Ectodermal cell (in vitro differentiated cells): ENCODE measurements around the gene TIPRL.

Source experiments
- H3K27ac ChIP-seq: 2 replicates; pipeline ENCODE4 v1.7.0; 2013; ENCODE audit warnings: mild to moderate bottlenecking, low read depth, low read length; ENCODE audit not compliant: insufficient read depth, poor library complexity, severe bottlenecking
- H3K27me3 ChIP-seq: 2 replicates; pipeline ENCODE4 v1.7.0; 2013; ENCODE audit warnings: mild to moderate bottlenecking, low read length; ENCODE audit not compliant: insufficient read depth, control insufficient read depth, poor library complexity, severe bottlenecking
- H3K36me3 ChIP-seq: one replicate; pipeline ENCODE4 v1.7.0; 2013; ENCODE audit warnings: low read length; ENCODE audit not compliant: control insufficient read depth, insufficient read depth
- H3K4me1 ChIP-seq: one replicate; pipeline ENCODE4 v1.7.0; 2013; ENCODE audit warnings: low read length; ENCODE audit not compliant: control insufficient read depth, insufficient read depth
- H3K4me3 ChIP-seq: 2 replicates; pipeline ENCODE4 v1.7.0; 2013; ENCODE audit warnings: low read depth, low read length, control low read depth; ENCODE audit not compliant: insufficient read depth
- H3K9me3 ChIP-seq: 2 replicates; pipeline ENCODE4 v1.7.0; 2013; ENCODE audit warnings: mild to moderate bottlenecking, low read length, moderate library complexity; ENCODE audit not compliant: control insufficient read depth
- WGBS, 2 experiments: methylation state at CpG; one replicate each; pipeline ENCODE4 v1.1.7; 2013; ENCODE audit warnings: missing lambda C conversion rate in 2 of 2; 5-methylcytosine and 5-hydroxymethylcytosine counted together

Gene TIPRL

DNA sequence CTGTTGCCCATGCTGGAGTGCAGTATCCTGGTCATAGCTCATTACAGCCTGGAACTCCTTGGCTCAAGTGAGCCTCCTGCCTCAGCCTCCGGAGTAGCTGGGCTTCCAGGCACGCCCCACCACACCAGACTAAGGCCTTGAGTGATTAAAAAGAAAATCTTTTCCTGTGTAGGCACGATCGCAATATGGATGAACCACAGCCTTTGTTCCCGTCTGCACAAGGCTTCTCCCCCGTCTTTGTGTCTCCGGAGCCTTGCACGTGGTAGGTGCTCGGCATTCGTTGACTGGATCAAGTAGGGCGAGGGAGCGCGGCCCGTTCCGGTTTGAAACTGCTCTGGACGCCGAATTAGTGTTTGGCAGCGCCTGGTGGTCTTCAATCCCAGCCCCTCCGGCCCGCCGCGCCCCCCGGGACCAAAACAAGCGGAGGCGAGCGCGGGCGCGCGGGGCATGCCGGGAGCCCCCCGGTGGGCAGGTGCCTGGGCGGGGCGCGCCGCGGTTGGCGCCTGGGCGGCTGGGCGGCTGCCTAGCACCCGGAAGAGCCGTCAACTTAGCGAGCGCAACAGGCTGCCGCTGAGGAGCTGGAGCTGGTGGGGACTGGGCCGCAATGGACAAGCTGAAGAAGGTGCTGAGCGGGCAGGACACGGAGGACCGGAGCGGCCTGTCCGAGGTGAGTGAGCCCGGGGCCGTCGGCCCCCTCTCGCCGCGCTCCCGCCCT, 46.9 kb downstream of the TIPRL start, which contains the start of gene SFT2D2:
TSS of gene SFT2D2 (plus strand) at position 529 of the 715 bp plus-strand sequence. CDS start at position 605, 76 bp downstream.
- WGBS, 2 experiments = 2 to 3% methylated on average over 58 of the region's 58 CpGs
- Histone ChIP-seq H3K27ac (peak within 1 kb of the TSS; percentile 91), H3K9me3 (no peaks in the 10 kb centered on the region), H3K36me3 (no peaks in the 10 kb centered on the region), H3K27me3 (no peaks in the 10 kb centered on the region), H3K4me1 (no peaks in the 10 kb centered on the region), H3K4me3 (peak within 1 kb of the TSS; percentile 81)

- whole genome bisulfite sequencing, 2 experiments = 89 to 90% methylated on average over 7 of the region's 7 CpGs
- no peaks in the 10 kb centered on the region for H3K4me1 ChIP-seq
- H3K36me3 ChIP-seq = no peaks in the 10 kb centered on the region
- H3K4me3 ChIP-seq = no peak overlapping the region
- no peaks in the 10 kb centered on the region for H3K9me3 ChIP-seq
- no peaks in the 10 kb centered on the region for H3K27me3 ChIP-seq
- H3K27ac ChIP-seq = no peak overlapping the region
Observed at GRCh38 chr1:168227620-168228019, 48.9 kb downstream of the TIPRL start.

- WGBS, 2 experiments = 92 to 93% methylated on average over 4 of the region's 4 CpGs
- peaks cover 4% of the 10 kb centered on the region for H3K36me3 ChIP-seq
Observed at GRCh38 chr1:168229893-168230292, 51.1 kb downstream of the TIPRL start.

DNA sequence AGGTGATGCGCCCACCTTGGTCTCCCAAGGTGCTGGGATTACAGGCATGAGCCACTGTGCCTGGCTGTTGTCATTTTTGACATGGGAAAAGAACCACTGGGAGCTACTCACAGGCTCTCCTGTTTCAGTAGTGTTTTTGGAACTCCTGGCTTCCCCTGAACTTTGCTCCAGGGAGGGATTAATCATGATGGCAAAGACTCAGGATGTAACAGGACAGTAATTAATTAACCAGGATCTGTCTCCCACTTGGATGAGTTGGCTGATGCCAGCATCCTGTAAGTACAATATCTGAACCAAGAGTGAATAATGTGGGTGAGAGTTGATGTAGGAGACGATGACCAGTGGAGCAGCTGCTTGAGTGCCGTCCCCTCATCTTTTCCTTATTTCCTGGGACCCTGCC, 51.9 kb downstream of the TIPRL start:
- Histone ChIP-seq H3K27me3 (no peaks in the 10 kb centered on the region), H3K4me1 (no peaks in the 10 kb centered on the region), H3K27ac (no peak overlapping the region), H3K4me3 (no peak overlapping the region), H3K36me3 (peaks cover 4% of the 10 kb centered on the region), H3K9me3 (no peaks in the 10 kb centered on the region)
- 94 to 96% methylated on average over 3 of the region's 3 CpGs for WGBS, 2 experiments

More at GRCh38 chr1:168229893-168230292, 51.1 kb downstream of the TIPRL start:
- Histone ChIP-seq H3K4me1 (no peaks in the 10 kb centered on the region), H3K27ac (no peak overlapping the region), H3K4me3 (no peak overlapping the region), H3K27me3 (no peaks in the 10 kb centered on the region), H3K9me3 (no peaks in the 10 kb centered on the region)

DNA sequence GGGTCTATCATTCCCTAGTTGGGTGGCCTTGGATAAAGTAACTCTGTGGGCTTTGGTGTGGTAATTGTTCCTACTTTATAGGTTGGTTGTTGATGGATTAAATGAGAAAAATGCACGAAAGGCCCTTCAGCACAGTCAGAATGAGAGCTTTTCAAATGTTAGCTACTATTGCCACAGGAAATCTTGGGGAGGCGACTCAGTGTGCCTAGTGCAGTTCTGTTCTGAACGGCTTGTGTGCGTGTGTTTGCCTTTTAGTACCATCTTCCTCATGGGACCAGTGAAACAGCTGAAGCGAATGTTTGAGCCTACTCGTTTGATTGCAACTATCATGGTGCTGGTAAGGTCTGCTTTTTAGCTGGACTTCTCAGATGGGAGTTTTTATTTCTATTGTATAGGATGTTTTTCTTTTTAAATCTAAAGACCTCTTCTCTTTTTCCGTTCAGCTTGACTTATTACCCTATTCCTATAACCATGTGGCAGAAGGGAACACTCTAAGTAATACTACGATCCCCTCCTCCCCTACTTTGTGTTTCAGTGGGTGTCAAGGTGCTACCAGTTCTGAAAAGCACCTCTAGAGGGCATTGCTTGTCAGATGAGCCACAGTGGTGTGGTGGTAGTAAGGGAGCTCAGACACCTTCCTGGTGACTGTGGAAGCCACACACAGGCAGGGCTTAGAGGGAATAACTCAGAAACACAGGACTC, 56.2 kb downstream of the TIPRL start:
- 88 to 94% methylated on average over 7 to 8 of the region's 8 CpGs for WGBS, 2 experiments
- Histone ChIP-seq H3K9me3 (no peaks in the 10 kb centered on the region), H3K4me1 (no peaks in the 10 kb centered on the region), H3K4me3 (no peak overlapping the region), H3K27ac (no peak overlapping the region), H3K36me3 (peaks cover 10% of the 10 kb centered on the region), H3K27me3 (no peaks in the 10 kb centered on the region)

- Histone ChIP-seq H3K4me1 (no peaks in the 10 kb centered on the region), H3K36me3 (peaks cover 10% of the 10 kb centered on the region), H3K27me3 (no peaks in the 10 kb centered on the region), H3K4me3 (no peak overlapping the region), H3K27ac (no peak overlapping the region), H3K9me3 (no peaks in the 10 kb centered on the region)
Observed at GRCh38 chr1:168235548-168235885, 56.8 kb downstream of the TIPRL start.

- H3K4me3 ChIP-seq = no peak overlapping the region
- no peaks in the 10 kb centered on the region for H3K4me1 ChIP-seq
- H3K9me3 ChIP-seq = no peaks in the 10 kb centered on the region
- H3K36me3 ChIP-seq = peaks cover 10% of the 10 kb centered on the region
- no peak overlapping the region for H3K27ac ChIP-seq
- no peaks in the 10 kb centered on the region for H3K27me3 ChIP-seq
- 93 to 95% methylated on average over 3 of the region's 3 CpGs for WGBS, 2 experiments
Observed at GRCh38 chr1:168235937-168236336, 57.2 kb downstream of the TIPRL start.

GRCh38 chr1:168236836-168237611, 58.3 kb downstream of the TIPRL start:
- WGBS, 2 experiments = 93 to 94% methylated on average over 7 of the region's 7 CpGs
- H3K4me3 ChIP-seq = no peak overlapping the region
- no peaks in the 10 kb centered on the region for H3K27me3 ChIP-seq
- peaks cover 10% of the 10 kb centered on the region for H3K36me3 ChIP-seq
- no peaks in the 10 kb centered on the region for H3K4me1 ChIP-seq
- H3K27ac ChIP-seq = no peak overlapping the region
- H3K9me3 ChIP-seq = no peaks in the 10 kb centered on the region

DNA sequence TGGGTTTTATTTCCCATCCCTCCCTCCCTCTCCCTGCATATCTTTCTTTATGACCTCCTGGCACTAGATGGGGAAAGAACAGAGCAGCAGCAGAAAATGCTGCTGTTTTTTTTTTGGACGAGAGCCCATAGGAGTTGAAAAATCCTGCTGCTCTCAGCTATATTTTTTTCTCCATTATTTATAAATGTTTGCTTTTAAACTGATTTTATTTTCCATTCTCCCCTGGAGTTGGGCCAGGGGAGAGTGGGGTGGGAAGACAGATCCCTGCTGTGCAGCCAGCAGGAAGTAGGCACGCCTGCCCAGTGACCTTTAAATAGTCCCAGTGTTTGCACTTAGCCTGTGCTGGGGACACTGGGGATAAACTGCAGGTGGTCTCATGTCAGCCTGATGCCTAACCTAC, 64.4 kb downstream of the TIPRL start:
- Histone ChIP-seq H3K36me3 (peaks cover 14% of the 10 kb centered on the region), H3K27me3 (no peaks in the 10 kb centered on the region), H3K4me1 (no peaks in the 10 kb centered on the region), H3K9me3 (no peaks in the 10 kb centered on the region), H3K27ac (no peak overlapping the region), H3K4me3 (no peak overlapping the region)
- 83 to 84% methylated on average over 1 to 2 of the region's 2 CpGs for WGBS, 2 experiments

- Histone ChIP-seq H3K27me3 (no peaks in the 10 kb centered on the region), H3K4me3 (no peak overlapping the region), H3K9me3 (no peaks in the 10 kb centered on the region), H3K4me1 (no peaks in the 10 kb centered on the region), H3K27ac (no peak overlapping the region), H3K36me3 (peaks cover 14% of the 10 kb centered on the region)
- 68 to 75% methylated on average over 3 of the region's 3 CpGs for WGBS, 2 experiments
Observed at GRCh38 chr1:168243636-168244212, 65.0 kb downstream of the TIPRL start.
